IPS-18c (cell line): ENCODE data around the gene CDC40.

Source experiments
- H3K4me3 ChIP-seq: 2 replicates; pipeline ENCODE4 v1.7.0; 2013; ENCODE audit warnings: low read depth, mild to moderate bottlenecking, low read length, moderate library complexity; ENCODE audit not compliant: insufficient read depth
- H3K9me3 ChIP-seq: one replicate; pipeline ENCODE4 v1.6.1; 2013; ENCODE audit warnings: mild to moderate bottlenecking, low read length, moderate library complexity; ENCODE audit not compliant: control insufficient read depth, insufficient read depth

The CDC40 gene

GRCh38 chr6:110180228-110181008 lies at the start of gene CDC40:
Gene CDC40, plus strand, starts transcription at chr6:110180427. Its CDS starts 18 bp downstream, at chr6:110180445.
- H3K9me3 ChIP-seq, result no peaks in the 10 kb centered on the region

GRCh38 chr6:110137924-110138887 lies 42.0 kb upstream of the CDC40 start:
- Histone ChIP-seq H3K9me3 (peaks cover 9% of the 10 kb centered on the region), H3K4me3 (no peak overlapping the region)

More at GRCh38 chr6:110180228-110181008, at the start of gene CDC40:
- H3K4me3 ChIP-seq, result peak within 1 kb of the TSS; percentile 98

GRCh38 chr6:110139052-110139451 lies 41.2 kb upstream of the CDC40 start:
- H3K9me3 ChIP-seq, result peaks cover 9% of the 10 kb centered on the region
- no peak overlapping the region for H3K4me3 ChIP-seq

- Histone ChIP-seq H3K9me3 (peaks cover 9% of the 10 kb centered on the region), H3K4me3 (no peak overlapping the region)
Measured at GRCh38 chr6:110140650-110141049, 39.6 kb upstream of the CDC40 start.

- no peak overlapping the region for H3K4me3 ChIP-seq
Measured at GRCh38 chr6:110147870-110148269, 32.4 kb upstream of the CDC40 start.

GRCh38 chr6:110158479-110158878 lies 21.7 kb upstream of the CDC40 start:
- Histone ChIP-seq H3K9me3 (no peaks in the 10 kb centered on the region), H3K4me3 (no peak overlapping the region)

More at GRCh38 chr6:110147870-110148269, 32.4 kb upstream of the CDC40 start:
- H3K9me3 ChIP-seq, result no peaks in the 10 kb centered on the region

GRCh38 chr6:110170081-110170480 lies 10.1 kb upstream of the CDC40 start:
- Histone ChIP-seq H3K4me3 (no peak overlapping the region), H3K9me3 (no peaks in the 10 kb centered on the region)

- Histone ChIP-seq H3K9me3 (no peaks in the 10 kb centered on the region), H3K4me3 (no peak overlapping the region)
Measured at GRCh38 chr6:110173506-110174132, 6.6 kb upstream of the CDC40 start.

- Histone ChIP-seq H3K4me3 (peak overlapping the region; percentile 82), H3K9me3 (no peaks in the 10 kb centered on the region)
Measured at GRCh38 chr6:110178626-110179405, 1.4 kb upstream of the CDC40 start.

GRCh38 chr6:110179406-110180227 lies 610 bp upstream of the CDC40 start, which contains the start of gene WASF1:
Gene WASF1, minus strand, starts transcription at chr6:110179670. Its CDS starts 52,069 bp downstream, at chr6:110127601.
- H3K9me3 ChIP-seq, result no peaks in the 10 kb centered on the region

GRCh38 chr6:110181131-110182030 lies 1.2 kb downstream of the CDC40 start:
- peak overlapping the region; percentile 98 for H3K4me3 ChIP-seq
- no peaks in the 10 kb centered on the region for H3K9me3 ChIP-seq

More at GRCh38 chr6:110179406-110180227, 610 bp upstream of the CDC40 start, which contains the start of gene WASF1:
- H3K4me3 ChIP-seq, result peak within 1 kb of the TSS; percentile 98

- H3K4me3 ChIP-seq, result no peak overlapping the region
- no peaks in the 10 kb centered on the region for H3K9me3 ChIP-seq
Measured at GRCh38 chr6:110183292-110183885, 3.2 kb downstream of the CDC40 start.

- no peaks in the 10 kb centered on the region for H3K9me3 ChIP-seq
- H3K4me3 ChIP-seq, result no peak overlapping the region
Measured at GRCh38 chr6:110185879-110186278, 5.7 kb downstream of the CDC40 start.

- Histone ChIP-seq H3K4me3 (no peak overlapping the region), H3K9me3 (no peaks in the 10 kb centered on the region)
Measured at GRCh38 chr6:110188791-110189190, 8.6 kb downstream of the CDC40 start.

GRCh38 chr6:110190726-110191125 lies 10.5 kb downstream of the CDC40 start:
- no peaks in the 10 kb centered on the region for H3K9me3 ChIP-seq
- no peak overlapping the region for H3K4me3 ChIP-seq
